Body of pancreas (tissue), 4 donors: ENCODE data around the gene CLK4.

ENCODE experiments used
- CTCF ChIP-seq, 7 experiments: fragments of 450-650 bp in 4 of 7; fragments of 200-600 bp in 3 of 7; sonication (generic) in 3 of 7; IDR thresholded peaks; one replicate each; pipeline ENCODE4 v1.5.1; 2016 to 2019; ENCODE audit warnings: antibody characterized with exemption in 7 of 7
- POLR2A ChIP-seq, 3 donors: fragments of 450-650 bp; IDR thresholded peaks; one replicate each; pipeline ENCODE4 v1.6.1; 2016; ENCODE audit warnings: antibody characterized with exemption in 3 of 3, mild to moderate bottlenecking in 2 of 3

- no peak for TF ChIP-seq CTCF (IDR thresholded peaks at IDR 0.05)
- no peak for TF ChIP-seq POLR2A (IDR thresholded peaks at IDR 0.05)
These were observed 23.4 kb upstream of the CLK4 start for GRCh38 chr5:178650214-178650613.
